Effector memory CD8-positive, alpha-beta T cell (primary cell): ENCODE data around the gene CACNB4.

Experiments used
- ATAC-seq: fragments of 150-1000 bp; cut with Tn5 transposase; replicated peaks from 2 replicates; pipeline ENCODE4 v1.10.0; 2021; ENCODE audit warnings: mild to moderate bottlenecking, moderate library complexity
- DNase-seq, 3 experiments: peaks; one replicate each; pipeline ENCODE4 v3.0.0; 2021
- H3K27ac Mint-ChIP-seq, 2 donors: one replicate each; pipeline ENCODE4 v1.8.0; 2022; ENCODE audit warnings: mild to moderate bottlenecking in 2 of 2, mixed read lengths in 2 of 2, moderate library complexity in 2 of 2
- H3K27me3 Mint-ChIP-seq, 2 donors: one replicate each; pipeline ENCODE4 v1.8.0; 2022; ENCODE audit warnings: mixed read lengths in 2 of 2
- H3K36me3 Mint-ChIP-seq: one replicate; pipeline ENCODE4 v1.8.0; 2022; ENCODE audit warnings: mild to moderate bottlenecking, moderate library complexity, mixed read lengths; ENCODE audit not compliant: insufficient read depth
- H3K4me1 Mint-ChIP-seq, 2 donors: one replicate each; pipeline ENCODE4 v1.8.0; 2022; ENCODE audit warnings: low read depth in 2 of 2, mixed read lengths in 2 of 2
- H3K4me3 Mint-ChIP-seq, 2 donors: one replicate each; pipeline ENCODE4 v1.8.0; 2022; ENCODE audit warnings: mild to moderate bottlenecking in 2 of 2, mixed read lengths in 2 of 2, moderate library complexity in 2 of 2
- H3K9me3 Mint-ChIP-seq, 2 donors: one replicate each; pipeline ENCODE4 v1.8.0; 2022; ENCODE audit warnings: mixed read lengths in 2 of 2

The CACNB4 gene

DNA sequence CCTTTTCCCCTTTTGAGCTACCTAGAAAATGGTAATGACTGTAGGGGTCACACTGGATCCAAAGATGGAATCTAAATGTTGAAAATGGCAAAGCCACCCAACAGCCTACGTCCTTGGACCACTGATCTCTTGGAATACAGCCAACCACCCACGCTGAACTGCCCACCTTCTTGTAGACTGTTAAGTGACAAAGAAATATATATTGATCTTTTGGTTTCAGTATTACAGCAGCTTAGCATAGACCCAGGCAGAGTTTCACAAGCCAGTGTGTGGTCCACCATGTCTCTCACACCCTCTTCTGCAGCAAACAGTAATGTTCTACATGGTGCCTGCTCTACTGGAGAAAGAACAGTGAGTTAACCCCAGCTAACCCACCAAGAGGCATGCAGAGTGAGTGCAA is 20.2 kb downstream of the CACNB4 start:
- H3K4me3 Mint-ChIP-seq, result no peak overlapping the region
- H3K4me1 Mint-ChIP-seq, result no peaks in the 10 kb centered on the region
- peaks cover 0 to 5% of the 10 kb centered on the region in 2 donors for H3K27me3 Mint-ChIP-seq
- H3K27ac Mint-ChIP-seq, result no peak overlapping the region
- no peak for DNase-seq
- no peaks in the 10 kb centered on the region for H3K36me3 Mint-ChIP-seq
- ATAC-seq, result no peak
- no peaks in the 10 kb centered on the region for H3K9me3 Mint-ChIP-seq

DNA sequence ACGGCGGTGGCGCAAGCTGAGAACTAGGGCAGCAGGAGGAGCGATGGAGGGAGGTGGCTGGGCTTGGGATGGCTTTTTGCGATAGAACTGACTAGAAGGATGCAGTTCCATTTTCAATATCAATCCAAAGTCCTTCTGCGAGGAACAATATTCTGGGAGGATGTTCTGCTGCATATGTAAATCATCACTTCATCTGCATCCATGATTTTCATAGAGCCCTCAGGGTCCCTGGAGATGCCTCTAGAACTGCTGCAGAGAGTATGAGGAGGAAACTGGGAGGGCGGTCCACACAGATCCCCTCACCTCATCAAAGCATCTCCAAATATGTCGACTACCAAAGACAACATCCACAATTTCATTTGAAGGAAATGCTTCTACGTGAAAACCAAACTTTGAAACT is 20.8 kb downstream of the CACNB4 start:
- ATAC-seq, result no peak
- H3K27ac Mint-ChIP-seq, result no peak overlapping the region
- DNase-seq, result no peak
- no peaks in the 10 kb centered on the region for H3K36me3 Mint-ChIP-seq
- H3K4me1 Mint-ChIP-seq, result no peaks in the 10 kb centered on the region
- no peaks in the 10 kb centered on the region for H3K9me3 Mint-ChIP-seq
- no peak overlapping the region for H3K4me3 Mint-ChIP-seq
- peaks cover 0 to 5% of the 10 kb centered on the region in 2 donors for H3K27me3 Mint-ChIP-seq

DNA sequence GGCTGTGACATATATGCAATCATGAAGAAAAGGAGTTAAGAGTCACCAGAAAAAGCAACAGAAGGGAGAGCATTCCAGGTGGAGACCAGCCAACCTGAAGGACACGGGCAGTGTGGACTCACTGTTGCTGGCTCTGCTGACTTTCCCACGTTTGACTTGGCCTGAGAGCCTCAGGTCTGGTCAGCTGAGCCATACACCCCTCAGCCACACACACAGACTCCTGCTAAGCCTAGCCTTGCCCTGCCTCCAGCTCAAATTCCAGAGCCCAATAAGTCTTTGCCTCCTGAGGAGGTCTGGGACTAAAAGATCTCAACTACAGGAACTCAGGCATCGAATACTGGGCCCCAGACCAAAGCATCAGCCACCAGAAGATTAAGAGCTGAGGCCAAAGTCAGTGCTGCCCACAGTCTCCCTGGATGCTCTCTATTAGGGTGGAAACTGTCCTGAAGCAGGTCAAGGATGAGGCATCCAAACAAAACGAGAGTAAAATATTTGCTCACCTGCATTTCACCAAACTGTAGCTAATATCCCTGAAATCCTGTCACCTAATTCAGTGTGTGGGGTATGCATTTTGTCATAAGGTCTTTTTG is 23.3 kb downstream of the CACNB4 start:
- H3K9me3 Mint-ChIP-seq, result no peaks in the 10 kb centered on the region
- ATAC-seq (no peak), DNase-seq (no peak)
- no peak overlapping the region for H3K27ac Mint-ChIP-seq
- H3K4me3 Mint-ChIP-seq, result no peak overlapping the region
- H3K36me3 Mint-ChIP-seq, result no peaks in the 10 kb centered on the region
- H3K4me1 Mint-ChIP-seq, result no peaks in the 10 kb centered on the region
- H3K27me3 Mint-ChIP-seq, result peaks cover 0 to 5% of the 10 kb centered on the region in 2 donors

DNA sequence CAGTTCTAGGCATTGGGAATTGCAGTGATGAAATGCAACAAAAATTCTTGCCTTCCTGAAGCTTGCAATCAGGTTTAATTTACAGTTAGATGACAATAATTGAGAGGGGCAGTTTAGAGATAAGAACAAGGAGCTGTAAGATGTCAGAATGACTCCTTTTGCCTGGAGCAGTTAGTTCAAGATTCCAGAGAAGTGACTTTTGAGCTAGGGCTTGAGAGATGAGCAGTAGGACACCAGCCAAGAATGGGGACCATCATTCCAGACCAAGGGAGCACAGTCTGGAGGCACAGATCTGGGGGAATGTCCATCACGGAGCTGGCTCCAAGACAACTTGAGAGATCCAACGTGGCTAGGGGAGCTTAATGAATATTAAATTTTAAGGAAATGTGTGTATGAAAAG is 26.8 kb downstream of the CACNB4 start:
- DNase-seq, result no peak
- no peaks in the 10 kb centered on the region for H3K4me1 Mint-ChIP-seq
- H3K4me3 Mint-ChIP-seq, result no peak overlapping the region
- no peak overlapping the region for H3K27ac Mint-ChIP-seq
- no peaks in the 10 kb centered on the region for H3K9me3 Mint-ChIP-seq
- no peak for ATAC-seq
- peaks cover 0 to 9% of the 10 kb centered on the region in 2 donors for H3K27me3 Mint-ChIP-seq
- H3K36me3 Mint-ChIP-seq, result no peaks in the 10 kb centered on the region

DNA sequence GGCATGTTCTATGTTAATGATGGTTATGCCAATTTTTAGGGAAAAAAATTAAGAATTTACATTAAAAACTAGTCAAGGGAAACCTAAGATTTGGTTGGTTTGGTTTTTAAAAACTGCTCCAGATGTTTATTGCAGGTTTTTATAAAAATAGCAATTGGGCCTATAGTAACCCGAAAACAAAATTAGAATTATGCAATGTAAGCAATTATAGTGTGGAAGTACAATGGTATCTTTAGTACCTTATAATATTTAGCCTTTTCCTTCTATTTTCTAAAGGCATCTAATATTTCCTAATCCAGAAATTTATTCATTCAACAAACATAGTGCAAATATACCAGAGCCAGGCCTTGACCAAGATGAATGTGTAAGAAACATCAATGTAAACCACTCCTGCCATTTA is 27.3 kb downstream of the CACNB4 start:
- Mint-ChIP-seq H3K9me3 (no peaks in the 10 kb centered on the region), H3K4me3 (no peak overlapping the region), H3K27me3 (peaks cover 0 to 9% of the 10 kb centered on the region in 2 donors), H3K36me3 (no peaks in the 10 kb centered on the region), H3K4me1 (no peaks in the 10 kb centered on the region), H3K27ac (no peak overlapping the region)
- DNase-seq (no peak), ATAC-seq (no peak)

DNA sequence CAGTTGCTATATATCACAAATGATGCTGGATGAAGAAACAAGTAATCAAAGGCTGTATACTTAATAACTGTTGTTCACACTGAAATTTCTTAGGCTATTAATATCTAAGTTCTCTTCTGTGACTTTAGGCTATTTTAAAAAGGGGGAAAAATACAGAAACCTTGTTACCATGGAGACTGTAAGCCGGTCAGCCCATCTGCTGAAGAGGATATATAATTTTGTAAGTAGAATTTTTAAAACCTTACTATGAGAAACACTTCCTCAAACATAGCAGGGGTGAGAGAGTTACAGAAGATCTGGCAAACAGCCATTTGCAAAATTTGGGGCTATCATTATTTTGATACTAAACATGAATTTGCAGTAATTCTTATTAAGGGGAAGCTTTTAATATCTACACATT is 27.8 kb downstream of the CACNB4 start:
- Mint-ChIP-seq H3K36me3 (no peaks in the 10 kb centered on the region), H3K9me3 (no peaks in the 10 kb centered on the region), H3K27ac (no peak overlapping the region), H3K4me3 (no peak overlapping the region), H3K4me1 (no peaks in the 10 kb centered on the region), H3K27me3 (peaks cover 0 to 9% of the 10 kb centered on the region in 2 donors)
- DNase-seq, result no peak
- ATAC-seq, result no peak

DNA sequence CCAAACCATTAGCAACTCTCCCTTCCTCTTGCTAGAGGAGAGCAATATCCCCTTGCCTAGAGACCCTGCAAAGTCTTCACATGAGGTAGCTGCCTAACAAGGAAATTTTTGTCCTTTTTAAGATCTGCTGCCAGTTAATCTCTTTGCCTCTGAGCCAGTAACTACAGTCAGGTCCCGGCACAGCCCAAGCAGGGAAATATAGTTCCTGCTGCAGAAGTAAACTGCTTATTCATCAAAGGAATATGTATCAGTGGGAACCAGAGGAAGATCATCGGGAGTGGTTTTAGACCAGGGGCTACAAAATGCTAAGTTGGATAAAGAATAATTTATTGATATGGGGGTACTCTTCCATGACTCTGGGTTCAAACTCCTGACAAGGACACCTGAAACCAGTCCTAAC is 30.6 kb downstream of the CACNB4 start:
- Mint-ChIP-seq H3K4me3 (no peak overlapping the region), H3K4me1 (no peaks in the 10 kb centered on the region), H3K36me3 (no peaks in the 10 kb centered on the region), H3K27me3 (peaks cover 10 to 21% of the 10 kb centered on the region in 2 donors), H3K27ac (no peak overlapping the region), H3K9me3 (no peaks in the 10 kb centered on the region)
- ATAC-seq (no peak), DNase-seq (no peak)

DNA sequence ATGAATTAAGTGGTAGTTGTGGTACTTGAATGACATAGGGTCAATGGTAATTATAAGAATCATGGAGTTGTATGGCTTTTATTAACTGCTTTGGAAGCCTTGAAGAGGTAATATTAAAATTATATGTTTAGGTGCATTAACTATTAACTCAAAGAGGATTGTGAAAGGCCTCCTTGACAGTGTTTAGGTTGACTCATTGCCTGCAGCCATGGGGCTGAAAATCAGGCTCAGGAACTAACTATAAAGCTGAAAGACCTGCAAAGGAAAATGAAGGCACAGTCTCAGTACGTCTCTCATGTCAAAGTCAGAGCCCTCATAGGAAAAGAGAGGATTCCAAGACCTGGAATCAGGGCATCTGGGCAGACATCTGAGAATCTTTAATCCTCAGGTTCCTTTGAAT is 31.0 kb downstream of the CACNB4 start:
- DNase-seq (no peak), ATAC-seq (no peak)
- H3K9me3 Mint-ChIP-seq, result no peaks in the 10 kb centered on the region
- H3K4me3 Mint-ChIP-seq, result no peak overlapping the region
- H3K27me3 Mint-ChIP-seq, result peaks cover 12 to 25% of the 10 kb centered on the region in 2 donors
- no peaks in the 10 kb centered on the region for H3K4me1 Mint-ChIP-seq
- H3K36me3 Mint-ChIP-seq, result no peaks in the 10 kb centered on the region
- H3K27ac Mint-ChIP-seq, result no peak overlapping the region

DNA sequence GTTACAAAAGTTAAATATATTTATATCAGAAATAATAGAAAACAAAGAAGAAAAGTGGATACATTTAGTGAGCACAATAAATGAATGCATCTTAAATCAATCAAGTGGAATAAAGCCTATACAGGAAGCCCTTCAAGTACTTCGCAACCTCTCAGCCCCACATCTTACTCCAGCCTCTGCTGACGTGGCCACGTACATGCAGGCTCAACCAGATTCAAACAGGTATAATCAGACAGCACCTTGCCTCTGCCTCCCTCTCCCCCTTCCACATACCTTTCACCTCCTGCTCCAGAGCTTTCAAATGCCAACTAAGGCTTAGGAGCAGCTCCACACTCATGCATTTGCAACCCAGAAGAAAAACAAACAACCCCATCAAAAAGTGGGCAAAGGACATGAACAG is 32.9 kb downstream of the CACNB4 start:
- Mint-ChIP-seq H3K4me3 (no peak overlapping the region), H3K9me3 (no peaks in the 10 kb centered on the region), H3K36me3 (no peaks in the 10 kb centered on the region), H3K27ac (no peak overlapping the region), H3K27me3 (peaks cover 19 to 35% of the 10 kb centered on the region in 2 donors), H3K4me1 (peaks cover 0 to 3% of the 10 kb centered on the region in 2 donors)
- ATAC-seq (no peak), DNase-seq (no peak)

DNA sequence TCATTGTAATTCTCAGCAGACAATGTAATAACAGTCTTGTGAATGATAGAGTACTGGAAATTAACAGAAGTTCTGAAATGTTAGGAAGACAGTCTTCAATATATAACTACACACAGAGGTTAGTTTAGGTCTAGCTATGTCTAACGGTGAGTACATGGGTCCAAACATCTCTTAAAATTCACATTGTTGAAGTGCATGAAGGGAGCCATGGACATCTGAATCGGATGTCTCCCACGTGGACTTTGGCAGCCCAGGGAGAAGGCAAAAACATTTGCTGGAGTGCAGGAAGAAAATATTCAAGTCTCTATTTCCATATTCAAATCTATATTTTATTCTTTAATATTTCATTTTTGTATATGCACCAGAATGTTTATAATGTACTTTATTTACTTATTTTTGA is 34.8 kb downstream of the CACNB4 start:
- Mint-ChIP-seq H3K4me1 (peaks cover 0 to 3% of the 10 kb centered on the region in 2 donors), H3K27me3 (peaks cover 19 to 41% of the 10 kb centered on the region in 2 donors), H3K9me3 (no peaks in the 10 kb centered on the region), H3K4me3 (no peak overlapping the region), H3K27ac (no peak overlapping the region), H3K36me3 (no peaks in the 10 kb centered on the region)
- DNase-seq, result no peak
- ATAC-seq, result no peak

DNA sequence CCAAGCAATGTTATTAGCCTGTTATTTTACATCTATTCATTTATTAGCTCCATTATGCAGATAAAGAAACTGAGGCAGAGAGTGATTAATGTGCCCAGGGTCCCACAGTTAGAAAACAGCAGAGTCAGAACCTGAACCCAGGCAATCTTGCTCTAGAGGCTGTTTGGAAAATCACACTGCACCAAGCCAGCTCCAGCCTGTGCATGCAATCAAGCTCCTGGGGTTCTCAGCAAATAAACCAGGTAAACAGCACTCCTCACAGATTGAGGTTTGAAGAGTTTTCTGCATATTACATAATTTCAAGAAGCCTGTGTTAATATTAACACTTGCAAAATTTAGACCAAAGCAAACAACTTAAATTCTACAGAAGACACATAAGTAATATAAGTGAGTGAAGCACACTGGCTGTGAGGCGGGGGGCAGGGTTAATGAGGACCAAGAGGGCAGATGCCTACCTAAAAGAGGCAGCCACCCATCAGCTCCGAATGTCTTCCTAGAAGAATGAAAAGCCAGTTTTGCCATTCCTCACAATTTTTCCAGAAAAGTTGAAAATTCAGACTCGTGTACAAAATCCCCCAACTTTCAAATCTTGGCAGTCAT is 35.4 kb downstream of the CACNB4 start:
- H3K4me1 Mint-ChIP-seq, result peaks cover 0 to 3% of the 10 kb centered on the region in 2 donors
- H3K27me3 Mint-ChIP-seq, result peaks cover 19 to 42% of the 10 kb centered on the region in 2 donors
- no peak overlapping the region for H3K27ac Mint-ChIP-seq
- no peak overlapping the region for H3K4me3 Mint-ChIP-seq
- H3K36me3 Mint-ChIP-seq, result no peaks in the 10 kb centered on the region
- DNase-seq (no peak), ATAC-seq (no peak)
- no peaks in the 10 kb centered on the region for H3K9me3 Mint-ChIP-seq

DNA sequence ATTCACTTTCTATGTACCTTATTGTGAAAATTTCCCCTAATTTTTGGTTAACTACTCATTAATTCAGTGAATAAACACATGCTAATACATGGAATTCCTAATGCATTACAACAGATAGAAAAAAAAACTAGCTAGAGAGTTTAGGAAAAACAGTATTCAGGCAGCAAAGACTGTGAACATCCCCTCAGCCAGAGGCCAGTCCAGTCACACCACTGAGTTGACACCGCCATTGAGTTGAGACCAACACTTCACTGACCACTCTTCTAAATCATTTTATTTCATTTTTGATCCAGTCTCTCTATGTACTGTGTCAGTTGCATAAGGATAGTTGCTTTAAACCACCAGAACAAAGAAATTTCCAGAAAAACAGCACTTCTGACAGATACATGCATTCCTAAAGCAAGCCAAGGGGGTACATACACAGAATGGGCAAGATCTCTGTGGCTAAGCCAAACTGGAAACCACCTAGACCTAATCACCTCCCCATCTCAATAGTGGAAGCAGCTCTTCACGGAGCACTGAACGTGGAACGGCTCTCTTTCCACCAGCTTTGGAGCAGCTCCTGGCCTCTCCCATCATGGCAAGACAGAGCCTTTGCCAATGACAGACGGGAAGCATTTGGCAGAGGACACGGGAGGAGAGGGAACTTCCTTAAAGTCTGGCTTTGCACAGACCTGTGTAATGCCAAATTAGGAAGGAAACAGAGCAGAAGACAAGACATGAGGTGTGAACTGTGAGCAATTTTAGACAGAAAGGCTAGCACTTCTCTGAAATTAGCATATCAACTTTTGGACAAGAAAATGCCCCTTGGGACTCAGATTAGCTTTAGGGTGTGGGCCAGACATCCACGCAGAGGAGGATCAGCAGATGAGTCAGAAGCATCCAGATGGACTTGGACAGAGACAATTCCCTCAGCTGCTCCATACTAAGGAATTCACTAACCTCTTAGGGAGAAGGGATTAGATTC is 36.4 kb downstream of the CACNB4 start:
- no peaks in the 10 kb centered on the region for H3K9me3 Mint-ChIP-seq
- no peaks in the 10 kb centered on the region for H3K36me3 Mint-ChIP-seq
- H3K4me1 Mint-ChIP-seq, result peaks cover 0 to 3% of the 10 kb centered on the region in 2 donors
- peak overlapping the region in 1 of 2 donors; percentile 46 for H3K27ac Mint-ChIP-seq
- peaks cover 19 to 39% of the 10 kb centered on the region in 2 donors for H3K27me3 Mint-ChIP-seq
- no peak overlapping the region for H3K4me3 Mint-ChIP-seq
- no peak for DNase-seq
- no peak for ATAC-seq

DNA sequence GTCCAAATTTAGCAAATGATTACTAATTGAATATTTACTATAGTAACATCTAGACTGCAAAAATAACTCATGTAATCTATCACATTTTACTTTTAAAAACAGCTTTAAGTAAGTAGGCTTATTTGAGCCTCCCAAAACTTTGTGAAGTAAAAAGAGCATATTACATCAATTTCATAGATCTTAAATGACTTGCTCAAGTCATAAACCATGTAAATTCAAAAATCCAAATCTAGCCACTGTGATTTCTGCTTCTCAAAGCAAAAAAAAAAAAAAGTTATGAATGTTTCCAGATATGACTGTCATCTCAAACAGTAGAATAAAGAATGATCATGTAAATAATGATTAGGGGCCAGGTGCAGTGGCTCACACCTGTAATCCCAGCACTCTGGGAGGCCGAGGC is 37.5 kb downstream of the CACNB4 start:
- H3K9me3 Mint-ChIP-seq, result no peaks in the 10 kb centered on the region
- H3K4me1 Mint-ChIP-seq, result peaks cover 0 to 3% of the 10 kb centered on the region in 2 donors
- DNase-seq (no peak), ATAC-seq (no peak)
- no peaks in the 10 kb centered on the region for H3K36me3 Mint-ChIP-seq
- no peak overlapping the region for H3K27ac Mint-ChIP-seq
- no peak overlapping the region for H3K4me3 Mint-ChIP-seq
- H3K27me3 Mint-ChIP-seq, result peaks cover 23 to 46% of the 10 kb centered on the region in 2 donors

DNA sequence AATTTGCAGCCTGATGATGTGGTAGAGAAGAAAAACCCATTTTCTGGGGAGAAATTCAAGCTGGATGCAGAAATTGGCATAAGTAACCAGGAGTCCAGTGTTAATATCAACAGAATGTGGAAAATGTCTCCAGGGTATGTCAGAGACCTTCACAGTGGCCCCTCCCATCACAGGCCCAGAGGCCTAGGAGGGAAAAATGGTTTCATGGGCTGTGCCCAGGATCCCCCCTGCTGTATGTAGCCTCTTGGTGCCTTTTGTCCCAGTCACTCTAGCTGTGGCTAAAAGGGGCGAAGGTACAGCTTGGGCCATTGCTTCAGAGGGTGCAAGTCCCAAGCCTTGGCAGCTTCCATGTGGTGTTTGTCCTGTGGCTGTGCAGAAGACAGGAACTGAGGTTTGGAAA is 40.2 kb downstream of the CACNB4 start:
- Mint-ChIP-seq H3K4me1 (peaks cover 0 to 3% of the 10 kb centered on the region in 2 donors), H3K4me3 (no peak overlapping the region), H3K27ac (no peak overlapping the region), H3K9me3 (no peaks in the 10 kb centered on the region), H3K27me3 (peaks cover 20 to 45% of the 10 kb centered on the region in 2 donors), H3K36me3 (no peaks in the 10 kb centered on the region)
- DNase-seq (no peak), ATAC-seq (no peak)
